NCI-H146 treated with DMSO at 0.1 percent for 48 hours (cell line): ENCODE measurements around the gene GSC2.
"Not testable (repeated sequence)": the region's sequence is repeated elsewhere in the genome, so short reads cannot be mapped to it uniquely, and the experiment has no call there.

Experiments used
- DNase-seq: peaks from one replicate; lab custom pipeline; 2025; ENCODE audit not compliant: unreplicated experiment; lab: John Stamatoyannopoulos, UW

The GSC2 gene

GRCh38 chr22:19178065-19178656 lies 28.1 kb upstream of the GSC2 start:
- no peak for DNase-seq

GRCh38 chr22:19177164-19178064 lies 27.3 kb upstream of the GSC2 start:
- DNase-seq, result no peak

- DNase-seq, result no peak
These were observed 26.6 kb upstream of the GSC2 start for GRCh38 chr22:19176732-19177131.

- no peak for DNase-seq
These were observed 26.1 kb upstream of the GSC2 start for GRCh38 chr22:19176175-19176643.

DNA sequence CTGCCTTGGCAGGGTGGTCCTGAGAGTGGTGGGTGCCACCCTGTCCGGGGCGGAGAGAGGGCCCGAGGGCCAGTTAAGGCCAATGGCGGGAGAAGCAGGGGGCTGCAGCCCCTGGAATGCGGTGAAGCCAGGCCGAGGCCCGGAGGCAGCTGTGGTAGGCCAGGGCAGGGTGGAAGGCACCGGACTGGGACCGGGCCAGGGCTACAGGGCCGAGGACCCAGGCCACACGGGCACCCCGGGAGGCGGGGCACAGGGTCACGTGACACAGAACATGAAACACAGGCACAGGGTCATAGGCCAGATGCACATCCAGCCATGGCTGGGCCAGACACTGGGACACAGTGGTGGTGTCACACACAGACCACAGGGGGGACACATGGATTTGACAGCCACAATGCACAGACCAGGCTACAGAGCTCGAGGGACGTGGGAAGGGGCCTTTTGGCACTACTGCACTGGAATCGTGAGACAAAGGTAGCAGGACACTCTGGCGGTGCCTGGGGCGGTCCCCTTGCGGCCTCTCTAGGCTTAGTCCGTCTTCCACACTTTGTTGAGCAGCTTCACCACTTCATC lies 25.6 kb upstream of the GSC2 start:
- DNase-seq, result no peak

DNA sequence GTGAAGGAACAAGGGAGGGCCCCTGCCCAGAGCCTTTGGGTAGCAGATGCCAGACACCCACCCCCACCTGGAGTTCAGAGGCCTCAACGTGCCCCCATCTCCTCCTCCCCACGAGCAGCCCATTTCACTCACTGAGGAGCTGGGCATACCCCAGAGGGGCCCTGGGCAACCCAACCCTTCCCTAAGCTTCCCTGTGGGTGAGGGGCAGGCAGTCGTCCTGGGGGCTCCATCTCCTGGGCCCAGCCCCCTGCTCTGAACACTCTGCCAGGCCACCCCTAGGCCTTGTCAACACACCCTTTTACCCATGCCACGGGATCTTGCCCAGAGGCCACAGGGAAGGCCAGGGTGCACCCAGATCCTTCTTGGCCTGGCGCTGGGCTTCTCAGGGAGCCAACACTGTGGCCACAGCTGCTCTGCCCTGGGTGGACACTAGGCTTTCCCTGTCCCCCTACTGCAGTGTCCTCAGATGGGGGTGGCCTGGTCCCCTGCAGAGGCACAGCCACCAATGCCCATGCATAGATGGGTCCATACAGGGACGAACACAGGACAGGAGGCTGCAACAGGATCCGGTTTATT lies 25.0 kb upstream of the GSC2 start:
- no peak for DNase-seq

DNA sequence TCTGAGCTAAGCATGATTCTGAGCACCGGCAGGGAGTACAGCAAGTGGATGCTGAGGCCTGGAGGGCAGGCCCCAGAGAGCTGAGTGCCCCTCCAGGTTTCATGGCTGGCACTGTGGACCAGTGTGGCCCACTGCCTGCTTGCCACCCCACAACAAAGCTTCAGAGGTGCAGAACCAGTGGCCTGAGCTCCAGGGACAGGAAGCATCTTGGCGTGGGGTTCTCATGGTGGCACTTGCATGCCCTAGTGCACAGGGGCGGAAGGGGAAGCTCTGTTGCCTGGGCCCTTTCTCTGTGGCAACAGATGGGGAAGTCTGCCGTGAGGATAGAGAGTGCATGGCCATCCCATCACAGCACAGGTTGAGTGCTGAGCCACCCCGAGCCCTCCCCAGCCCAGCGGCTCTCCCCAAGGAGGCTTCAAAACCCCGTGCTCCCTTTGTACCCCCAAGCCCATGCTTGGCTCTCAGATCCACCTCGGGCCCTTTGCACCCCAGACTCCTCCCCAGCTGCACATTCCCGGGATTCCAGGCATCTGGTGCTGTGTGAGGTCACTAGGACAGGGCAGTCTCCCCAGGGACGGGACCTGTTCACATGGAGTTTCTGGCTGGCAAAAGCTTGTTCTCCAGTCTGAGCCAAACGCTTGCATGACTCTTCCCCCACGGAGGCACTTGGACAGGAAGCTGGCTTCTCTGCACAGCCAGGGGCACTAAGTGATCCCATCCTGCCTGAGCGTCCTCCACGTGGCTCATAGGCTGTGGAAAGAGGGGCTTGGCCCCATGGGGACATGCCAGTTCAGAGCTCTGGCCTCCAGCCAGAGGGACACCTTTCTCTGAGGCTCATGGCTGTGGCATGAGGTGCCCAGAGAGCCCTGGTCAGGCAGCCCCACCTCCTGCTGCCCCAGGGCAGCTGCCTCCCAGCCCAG lies 24.3 kb upstream of the GSC2 start:
- DNase-seq, result no peak

DNA sequence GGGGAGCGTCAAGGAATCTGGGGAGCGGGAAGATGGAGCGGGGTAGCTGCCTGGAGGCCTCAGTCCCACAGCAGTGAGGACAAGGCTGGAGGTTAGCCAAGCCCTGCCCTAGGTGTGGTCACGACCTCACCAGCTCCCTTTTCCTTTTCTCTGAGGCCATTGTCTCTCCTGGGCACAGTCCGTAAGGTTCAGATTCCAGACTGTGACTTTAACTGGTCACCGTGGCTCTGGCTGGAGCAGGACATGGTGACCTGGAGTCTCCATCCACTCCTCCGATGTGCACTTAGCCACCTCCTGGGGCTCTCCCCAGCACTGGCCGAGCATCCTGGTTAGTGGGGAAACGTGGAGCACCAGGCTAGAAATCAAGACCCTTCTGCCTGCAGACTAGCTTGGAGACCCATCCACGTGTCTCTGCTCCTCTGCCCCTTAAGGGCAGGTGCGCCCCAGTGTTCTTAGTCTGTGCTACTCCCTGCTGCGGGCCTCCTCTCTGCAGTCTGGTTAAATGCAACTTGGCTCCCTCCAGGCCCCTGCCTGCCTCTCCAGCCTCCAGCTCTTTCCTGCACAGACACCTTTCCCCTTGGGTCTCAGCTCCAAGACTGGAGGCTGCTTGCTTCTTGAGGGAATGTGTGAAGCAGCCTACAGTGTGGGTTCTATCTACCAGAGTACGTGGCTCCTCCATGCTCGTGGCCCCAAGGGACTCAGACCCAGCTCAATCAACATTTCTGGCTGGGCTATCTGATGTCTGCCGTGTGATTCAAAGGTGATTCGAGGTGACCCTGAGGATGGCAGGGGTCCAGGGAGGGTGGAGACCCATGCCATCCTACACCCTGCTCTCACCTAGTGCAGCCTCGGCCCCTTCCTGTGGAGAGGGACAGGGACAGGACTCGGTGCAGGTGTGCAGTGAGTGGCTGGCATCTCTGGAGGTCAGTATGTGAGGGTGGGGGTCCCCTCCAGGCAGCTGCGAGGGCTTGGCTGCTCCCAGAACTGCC lies 23.2 kb upstream of the GSC2 start:
- no peak for DNase-seq

DNA sequence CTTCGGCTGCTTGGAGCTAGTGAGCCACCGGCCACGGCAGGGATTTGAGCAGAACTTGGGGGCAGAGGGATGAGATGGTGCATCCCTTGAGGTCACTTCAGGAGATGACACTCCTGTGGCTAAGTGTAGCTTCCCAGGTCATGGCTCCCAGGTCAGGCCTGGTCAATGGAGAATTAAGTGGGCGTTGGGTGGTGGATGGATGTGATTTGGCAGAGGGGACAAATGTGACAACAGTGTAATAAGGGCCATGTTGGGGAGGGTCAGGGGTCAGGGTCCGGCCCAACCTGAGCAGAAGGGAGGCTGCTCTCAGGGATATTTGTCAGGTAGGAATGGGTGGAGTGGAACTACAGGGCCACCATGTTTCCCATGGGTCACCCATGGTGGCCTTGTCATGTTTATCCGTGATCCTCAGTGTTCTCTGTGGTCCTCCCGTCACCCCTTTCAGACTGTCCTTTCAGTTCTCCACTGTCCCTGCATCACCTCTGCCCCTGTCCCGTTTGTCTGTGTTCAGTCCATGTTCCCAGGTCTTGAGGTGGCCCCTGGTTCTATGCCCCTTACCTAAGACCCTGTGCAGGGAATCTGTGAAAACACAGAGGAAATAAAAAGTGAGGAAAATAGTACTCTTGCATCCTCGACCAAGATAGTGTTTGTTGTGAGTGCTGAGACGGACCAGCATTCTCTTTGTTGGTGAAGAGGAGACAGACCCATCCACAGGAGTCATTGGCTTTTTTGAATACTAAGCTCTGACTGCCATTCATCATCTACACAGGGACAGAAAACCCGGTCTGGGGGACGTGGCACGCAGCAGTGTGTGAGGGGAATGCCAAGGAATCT lies 22.3 kb upstream of the GSC2 start:
- DNase-seq, result no peak

- DNase-seq, result no peak
These were observed 19.8 kb upstream of the GSC2 start for GRCh38 chr22:19169947-19170318.

- no peak for DNase-seq
These were observed 19.2 kb upstream of the GSC2 start for GRCh38 chr22:19169002-19169946.

DNA sequence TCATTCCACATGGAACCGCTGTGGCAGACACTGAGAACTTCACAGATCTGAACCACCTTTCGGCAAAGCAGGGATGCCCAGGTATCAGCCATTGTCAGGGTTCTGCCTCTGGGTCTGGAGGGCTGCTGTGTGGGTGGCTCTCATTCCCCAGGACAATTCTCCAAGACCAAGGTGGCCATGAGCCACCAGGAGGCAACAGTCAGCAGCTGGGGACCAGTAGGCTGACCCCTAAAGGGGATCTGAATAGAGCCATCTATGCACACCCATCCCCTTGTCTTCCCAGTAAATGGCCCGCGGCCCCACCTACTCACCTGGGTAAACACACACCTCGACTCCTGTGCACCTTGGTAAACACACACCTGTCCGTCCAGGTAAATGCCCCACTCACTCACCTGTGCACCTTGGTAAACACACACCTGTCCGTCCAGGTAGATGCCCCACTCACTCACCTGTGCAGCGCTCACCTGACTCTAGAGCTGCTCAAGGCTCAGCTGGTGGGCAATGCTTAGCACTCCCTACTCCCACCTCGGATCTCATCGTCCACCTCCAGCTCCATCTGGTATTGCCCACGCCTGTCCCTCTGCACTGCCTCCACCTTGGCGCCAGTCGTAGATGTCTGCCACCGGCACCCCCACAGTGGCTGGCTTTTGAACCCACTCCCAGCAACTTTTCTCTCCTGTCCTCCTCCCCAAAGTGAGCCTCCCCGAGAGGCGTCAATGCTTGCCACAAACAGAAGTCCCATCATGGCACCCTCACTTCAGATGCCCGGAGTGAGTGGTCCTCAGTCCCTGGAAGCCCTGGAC lies 18.2 kb upstream of the GSC2 start:
- DNase-seq, result peak; percentile 78

- no peak for DNase-seq
These were observed 17.2 kb upstream of the GSC2 start for GRCh38 chr22:19167106-19167869.

DNA sequence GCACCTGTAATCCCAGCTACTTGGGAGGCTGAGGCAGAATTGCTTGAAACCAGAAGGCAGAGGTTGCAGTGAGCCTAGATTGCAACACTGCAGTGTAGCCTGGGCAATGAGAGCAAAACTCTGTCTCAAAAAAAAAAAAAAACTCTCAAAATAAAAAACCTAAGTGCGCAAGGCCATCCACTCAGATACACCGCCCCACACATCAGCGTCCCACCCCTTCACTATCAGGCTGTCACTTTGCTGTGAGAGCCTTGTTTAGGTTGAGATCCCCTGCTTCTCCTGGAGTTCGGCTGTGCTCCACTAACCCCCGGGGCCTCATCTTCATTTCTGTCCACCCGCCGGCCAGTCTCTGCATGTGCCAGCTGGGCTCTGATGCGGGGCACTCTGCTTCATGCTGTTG lies 16.3 kb upstream of the GSC2 start:
- no peak for DNase-seq

DNA sequence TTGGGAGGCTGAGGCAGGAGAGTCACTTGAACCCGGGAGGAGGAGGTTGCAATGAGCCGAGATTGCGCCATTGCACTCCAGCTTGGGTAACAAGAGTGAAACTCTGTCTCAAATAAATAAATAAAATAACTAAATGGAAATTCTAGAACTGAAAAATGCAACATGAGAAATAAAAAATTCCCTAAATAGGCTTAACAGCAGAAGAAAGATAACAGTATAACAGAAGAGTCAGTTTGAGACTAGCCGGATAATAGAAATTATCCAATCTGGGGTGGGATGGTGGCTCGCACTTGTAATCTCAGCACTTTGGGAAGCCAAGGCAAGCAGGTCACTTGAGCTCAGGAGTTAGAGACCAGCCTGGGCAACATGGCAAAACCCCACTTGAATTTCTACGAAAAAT lies 14.3 kb upstream of the GSC2 start:
- no peak for DNase-seq

- DNase-seq, result not testable (repeated sequence)
These were observed 8.6 kb upstream of the GSC2 start for GRCh38 chr22:19158649-19159048.
